HEK293T (cell line): ENCODE measurements around the gene DNAJC11.

Experiments used
- ARNT ChIP-seq: fragments of 450-650 bp; IDR thresholded peaks from 2 replicates; pipeline ENCODE4 v1.6.1; 2017; ENCODE audit warnings: mild to moderate bottlenecking
- BHLHE40 ChIP-seq: fragments of 450-650 bp; IDR thresholded peaks from 2 replicates; pipeline ENCODE4 v1.6.1; 2016; ENCODE audit warnings: mild to moderate bottlenecking, moderate library complexity, borderline replicate concordance
- CTBP1 ChIP-seq: fragments of 450-650 bp; IDR thresholded peaks from 2 replicates; pipeline ENCODE4 v1.6.1; 2016; ENCODE audit warnings: borderline replicate concordance
- ELF4 ChIP-seq: fragments of 450-650 bp; IDR thresholded peaks from 2 replicates; pipeline ENCODE4 v1.6.1; 2017; ENCODE audit warnings: antibody characterized with exemption
- FOXA1 ChIP-seq: fragments of 450-650 bp; IDR thresholded peaks from 2 replicates; pipeline ENCODE4 v1.6.1; 2016; ENCODE audit warnings: mild to moderate bottlenecking
- FOXK2 ChIP-seq: fragments of 450-650 bp; IDR thresholded peaks from 2 replicates; pipeline ENCODE4 v1.6.1; 2016; ENCODE audit warnings: mild to moderate bottlenecking
- FOXM1 ChIP-seq: fragments of 450-650 bp; IDR thresholded peaks from 2 replicates; pipeline ENCODE4 v1.6.1; 2017; ENCODE audit warnings: mild to moderate bottlenecking, borderline replicate concordance
- HDGF ChIP-seq: fragments of 450-650 bp; IDR thresholded peaks from 2 replicates; pipeline ENCODE4 v1.6.1; 2017; ENCODE audit warnings: antibody characterized with exemption, borderline replicate concordance
- LEF1 ChIP-seq: fragments of 450-650 bp; IDR thresholded peaks from 2 replicates; pipeline ENCODE4 v1.6.1; 2017; ENCODE audit warnings: mild to moderate bottlenecking, borderline replicate concordance
- NFRKB ChIP-seq: fragments of 450-650 bp; IDR thresholded peaks from 2 replicates; pipeline ENCODE4 v1.6.1; 2016; ENCODE audit warnings: mild to moderate bottlenecking, moderate library complexity
- SP1 ChIP-seq: fragments of 450-650 bp; IDR thresholded peaks from 2 replicates; pipeline ENCODE4 v1.6.1; 2017
- SUZ12 ChIP-seq: fragments of 450-650 bp; IDR thresholded peaks from 2 replicates; pipeline ENCODE4 v1.6.1; 2016; ENCODE audit warnings: mild to moderate bottlenecking
- TARDBP ChIP-seq: fragments of 450-650 bp; IDR thresholded peaks from 2 replicates; pipeline ENCODE4 v1.6.1; 2016
- ZNF384 ChIP-seq: fragments of 450-650 bp; IDR thresholded peaks from 2 replicates; pipeline ENCODE4 v1.6.1; 2016

GRCh38 chr1:6630027-6630426 lies 71.6 kb downstream of the DNAJC11 start:
- TF ChIP-seq ARNT (no peak), SP1 (no peak), FOXM1 (no peak), BHLHE40 (no peak), TARDBP (no peak), ELF4 (no peak), SUZ12 (no peak), HDGF (no peak), FOXK2 (no peak), NFRKB (no peak), FOXA1 (no peak), LEF1 (no peak), ZNF384 (no peak), CTBP1 (no peak)
